T-helper 22 cell (primary cell): Measurements from ENCODE around the gene MAGEA11.
"Not testable (repeated sequence)": the region's sequence is repeated elsewhere in the genome, so short reads cannot be mapped to it uniquely, and the experiment has no call there.

Experiments used
- DNase-seq: peaks from one replicate; pipeline ENCODE4 v3.0.0-alpha.2; 2020; ENCODE audit warnings: low read depth

The MAGEA11 gene

GRCh38 chrX:149711545-149712236, at the start of gene MAGEA11:
MAGEA11 (plus strand) TSS chrX:149712060; CDS start chrX:149713160, 1,100 bp downstream.
- no peak for DNase-seq

DNA sequence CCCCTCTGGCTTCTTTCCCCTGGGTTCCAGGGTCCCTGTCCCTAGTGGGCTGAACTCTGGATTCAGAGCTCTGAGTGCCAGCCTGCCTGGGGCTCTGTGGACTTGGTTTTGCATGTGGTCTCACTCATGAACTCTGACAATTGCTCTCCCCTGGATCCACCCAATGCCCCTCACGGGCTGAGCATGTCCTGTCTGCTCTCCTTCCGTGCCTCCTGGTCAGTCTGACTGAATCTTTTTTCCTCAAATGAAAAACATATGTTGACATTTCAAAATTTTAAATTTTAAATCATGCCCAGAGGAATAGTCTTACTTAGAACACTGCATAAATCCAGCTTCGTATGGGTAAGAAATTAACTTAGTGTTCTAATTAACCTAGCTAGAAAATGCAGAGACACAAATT, 36.8 kb upstream of the MAGEA11 start:
- not testable (repeated sequence) for DNase-seq

DNA sequence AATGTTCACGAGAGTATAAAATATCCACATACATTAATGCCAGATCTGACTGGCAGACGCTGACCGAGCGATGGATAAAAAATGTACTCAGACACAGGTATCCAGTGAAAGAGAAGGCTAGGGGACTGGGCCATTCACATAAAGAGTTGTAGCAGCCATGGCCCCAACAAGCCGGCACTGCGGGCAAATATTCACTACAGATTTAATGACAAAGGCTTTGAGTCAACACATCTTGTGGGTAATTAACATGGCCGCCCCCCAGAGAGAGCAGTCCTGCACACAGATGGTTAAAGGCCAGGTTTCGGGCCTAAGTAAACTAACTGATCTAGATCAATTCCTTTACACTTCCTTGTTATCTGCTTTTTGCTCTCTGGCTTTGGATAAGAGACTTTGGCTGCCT, 36.3 kb upstream of the MAGEA11 start:
- not testable (repeated sequence) for DNase-seq

DNA sequence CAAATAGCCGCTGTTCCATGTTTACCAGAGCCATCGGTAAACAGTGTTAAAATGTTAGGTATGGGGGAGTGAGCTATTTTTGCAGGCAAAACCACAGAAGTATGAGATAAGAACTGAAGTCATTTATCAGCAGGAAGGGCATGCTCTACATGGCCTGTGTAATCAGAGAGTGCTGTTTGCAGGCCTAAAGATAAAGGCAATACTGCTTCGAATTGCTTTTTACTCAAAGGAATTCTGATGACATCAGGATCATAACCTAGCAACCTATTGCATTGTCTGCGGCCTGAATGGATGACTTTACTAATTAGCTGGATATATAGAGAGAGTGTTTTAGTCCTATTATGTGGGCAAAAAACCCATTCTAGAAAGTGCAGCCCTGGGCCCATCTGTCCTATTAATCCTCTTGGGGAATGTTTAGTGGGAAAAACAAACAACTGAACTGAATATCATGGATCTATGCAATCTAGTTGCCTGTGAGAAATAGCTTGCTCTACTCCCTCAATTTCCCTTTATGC, 32.6 kb upstream of the MAGEA11 start:
- DNase-seq: not testable (repeated sequence)

DNA sequence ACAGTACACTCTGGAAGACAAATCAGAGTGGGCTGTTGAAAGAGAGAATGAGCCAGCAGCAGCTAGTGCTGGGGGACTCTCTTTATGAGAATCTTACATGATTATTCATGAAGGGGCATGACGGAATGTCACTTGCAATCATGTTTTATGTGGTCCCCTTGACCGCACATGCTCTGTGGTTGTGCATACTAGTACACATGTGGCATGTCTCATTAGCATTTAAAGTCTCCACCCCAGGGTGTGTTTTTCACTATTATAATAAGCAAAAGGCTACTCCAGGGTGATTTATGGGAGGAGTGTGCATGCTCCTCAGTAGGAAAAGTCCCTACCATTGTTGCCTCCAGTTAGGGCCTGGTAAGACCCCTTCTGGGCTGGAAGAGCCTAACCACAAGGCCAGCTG, 30.7 kb upstream of the MAGEA11 start:
- no peak for DNase-seq

DNA sequence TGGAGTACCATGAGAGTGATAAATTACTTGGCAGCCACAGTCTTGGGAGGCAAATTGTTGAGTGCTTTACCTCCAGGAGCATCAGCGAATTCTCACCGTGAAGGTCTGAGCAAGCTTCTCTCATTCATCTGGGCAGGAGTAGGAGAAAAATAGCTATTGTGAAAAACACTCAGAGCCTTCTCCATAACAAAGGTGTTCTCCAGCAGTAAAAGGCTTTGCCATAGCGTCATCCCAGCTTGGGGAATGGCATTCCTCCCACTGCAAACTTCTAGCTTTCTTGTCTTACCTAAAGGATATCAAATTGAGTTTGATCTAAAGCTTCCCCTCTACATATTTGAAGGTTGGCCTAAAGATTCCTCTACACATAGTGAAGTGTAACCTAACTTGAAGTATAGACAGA, 29.8 kb upstream of the MAGEA11 start:
- DNase-seq: no peak

GRCh38 chrX:149682956-149683947, 28.6 kb upstream of the MAGEA11 start:
- DNase-seq: no peak

DNA sequence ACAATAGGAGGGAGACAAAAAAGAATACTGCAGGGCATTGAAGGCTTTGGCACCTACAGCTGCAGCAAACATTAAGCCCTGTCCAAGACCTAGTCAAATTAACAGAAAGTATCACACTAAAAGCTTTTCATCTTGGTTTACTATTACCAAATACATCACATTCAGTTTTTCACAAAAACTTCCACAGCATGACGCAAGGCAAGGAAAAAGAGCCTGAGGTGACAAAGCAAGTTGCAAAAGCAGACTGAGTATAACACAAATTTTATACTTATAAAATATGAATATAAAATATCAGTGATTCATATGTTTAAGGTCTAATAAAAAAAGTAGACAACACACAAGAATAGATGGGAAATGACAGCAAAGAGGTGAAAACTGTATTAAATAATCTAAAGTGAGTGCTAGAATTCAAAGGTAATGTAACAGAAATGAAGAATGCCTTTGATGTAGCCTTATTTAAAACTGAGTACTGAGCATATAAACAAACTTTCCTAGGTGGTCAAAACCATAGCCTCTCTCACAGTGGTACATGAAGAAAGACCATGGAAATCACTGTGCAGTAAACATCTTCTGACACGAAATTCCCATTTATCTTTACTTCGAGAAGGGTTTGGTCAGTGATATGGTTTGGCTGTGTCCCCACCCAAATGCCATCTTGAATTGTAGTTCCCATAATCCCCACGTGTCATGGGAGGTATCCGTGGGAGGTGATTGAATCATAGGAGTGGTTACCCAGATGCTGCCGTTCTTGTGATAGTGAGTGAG, 27.7 kb upstream of the MAGEA11 start:
- no peak for DNase-seq

GRCh38 chrX:149687991-149688390, 23.9 kb upstream of the MAGEA11 start:
- DNase-seq: no peak

- DNase-seq: no peak
Observed at GRCh38 chrX:149688552-149688951, 23.3 kb upstream of the MAGEA11 start.

GRCh38 chrX:149691794-149692193, 20.1 kb upstream of the MAGEA11 start:
- no peak for DNase-seq

DNA sequence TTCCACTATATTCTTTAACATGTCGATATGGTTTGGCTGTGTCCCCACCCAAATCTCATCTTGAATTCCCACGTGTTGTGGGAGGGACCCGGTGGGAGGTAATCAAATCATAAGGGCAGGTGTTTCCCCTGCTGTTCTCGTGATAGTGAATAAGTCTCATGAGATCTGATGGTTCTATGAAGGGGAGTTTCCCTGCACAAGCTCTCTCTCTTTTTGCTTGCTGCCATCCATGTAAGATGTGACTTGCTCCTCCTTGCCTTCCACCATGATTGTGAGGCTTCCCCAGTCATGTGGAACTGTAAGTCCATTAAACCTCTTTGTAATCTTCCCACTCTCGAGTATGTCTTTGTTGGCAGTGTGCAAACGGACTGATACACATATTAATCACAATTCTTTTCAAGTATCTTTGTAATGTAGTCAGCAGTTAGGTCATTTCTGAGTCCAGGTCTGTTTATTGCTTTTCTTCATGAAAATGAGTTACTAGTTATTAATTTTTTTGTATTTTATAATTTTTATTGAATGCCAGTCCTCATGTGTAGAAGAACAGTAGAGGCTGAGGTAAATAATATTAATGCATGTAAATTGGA, 19.1 kb upstream of the MAGEA11 start:
- not testable (repeated sequence) for DNase-seq

- no peak for DNase-seq
Observed at GRCh38 chrX:149699761-149700160, 12.1 kb upstream of the MAGEA11 start.

- DNase-seq: no peak
Observed at GRCh38 chrX:149704664-149705063, 7.2 kb upstream of the MAGEA11 start.

GRCh38 chrX:149707147-149707901, 4.5 kb upstream of the MAGEA11 start:
- no peak for DNase-seq

GRCh38 chrX:149712831-149713230, 971 bp downstream of the MAGEA11 start:
- no peak for DNase-seq

DNA sequence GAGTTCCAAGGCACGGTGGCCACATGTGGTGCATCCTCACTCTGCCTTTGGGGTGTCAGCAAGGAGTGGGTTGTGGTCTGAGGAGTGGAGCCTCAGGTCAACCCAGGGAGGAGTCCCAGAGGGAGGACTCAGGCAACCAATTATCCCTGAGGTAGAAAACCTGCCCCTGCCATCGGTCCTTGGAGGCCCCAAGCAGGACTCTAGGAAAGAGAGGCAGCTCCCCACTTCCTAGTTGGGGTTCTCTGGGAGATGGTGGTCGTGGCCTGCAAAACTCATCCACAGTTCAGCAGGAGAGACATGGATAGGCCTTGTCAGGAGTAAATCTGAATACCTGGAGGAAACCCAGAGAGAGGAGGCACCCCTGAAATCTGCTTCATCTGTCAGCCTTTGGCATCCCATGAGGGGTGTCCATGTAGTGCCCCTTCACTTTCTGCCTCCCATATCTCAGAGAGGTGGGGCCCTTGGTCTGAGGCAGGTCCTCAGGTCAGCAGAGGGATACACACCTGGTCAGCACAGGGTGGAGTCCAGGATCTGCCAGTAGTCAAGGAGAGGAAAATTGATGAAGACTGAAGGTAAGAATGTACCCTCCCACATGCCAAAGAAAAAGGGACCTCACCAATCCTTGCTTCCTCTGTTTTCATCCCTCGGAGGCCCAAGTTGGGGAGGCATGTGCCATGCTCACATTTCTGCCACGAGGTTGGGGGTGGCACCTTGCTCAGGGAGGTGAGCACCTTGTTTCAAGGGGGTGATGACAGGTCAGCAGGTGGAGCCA, 1.6 kb downstream of the MAGEA11 start:
- DNase-seq: no peak

- no peak for DNase-seq
Observed at GRCh38 chrX:149715468-149715867, 3.6 kb downstream of the MAGEA11 start.

GRCh38 chrX:149716632-149717031, 4.8 kb downstream of the MAGEA11 start:
- DNase-seq: no peak

DNA sequence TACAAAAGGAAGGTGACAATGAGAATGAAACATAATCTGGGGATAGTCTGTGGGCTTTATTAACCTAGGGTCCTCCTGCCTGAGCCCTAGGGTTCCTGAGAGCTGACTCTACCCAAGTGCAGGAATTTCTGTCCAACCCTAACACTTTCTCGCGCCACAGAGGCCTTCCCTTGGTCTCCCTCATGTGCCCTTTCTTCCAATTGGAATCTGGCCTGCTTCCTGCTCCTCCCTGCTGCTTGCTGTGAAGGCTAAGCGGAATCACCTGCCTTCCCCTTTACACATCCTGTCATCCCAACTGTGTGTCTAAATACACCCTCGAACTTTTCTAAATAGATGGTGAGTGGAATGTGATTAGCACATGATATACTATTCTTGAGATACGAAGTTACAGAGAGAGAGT, 5.9 kb downstream of the MAGEA11 start:
- no peak for DNase-seq
